Mesodermal cell (in vitro differentiated cells): ENCODE data around the gene RASSF7. TPM values are rescaled to one million over a fixed set of nuclear protein-coding genes. Genes with fewer than 3 reads are reported as not detected.
"Not testable (repeated sequence)": the region's sequence is repeated elsewhere in the genome, so short reads cannot be mapped to it uniquely, and the experiment has no call there.

ENCODE experiments used
- H3K27ac ChIP-seq: 2 replicates; pipeline ENCODE4 v1.7.0; 2013; ENCODE audit warnings: mild to moderate bottlenecking, low read depth, low read length, moderate library complexity; ENCODE audit not compliant: severe bottlenecking
- H3K36me3 ChIP-seq: 2 replicates; pipeline ENCODE4 v1.7.1; 2013; ENCODE audit warnings: mild to moderate bottlenecking, low read length, moderate library complexity; ENCODE audit not compliant: control insufficient read depth, insufficient read depth
- H3K4me1 ChIP-seq: one replicate; pipeline ENCODE4 v1.7.1; 2013; ENCODE audit warnings: mild to moderate bottlenecking, low read length; ENCODE audit not compliant: insufficient read depth, control insufficient read depth, poor library complexity, severe bottlenecking
- H3K4me3 ChIP-seq: 2 replicates; pipeline ENCODE4 v1.7.0; 2013; ENCODE audit warnings: low read length, control low read depth, mild to moderate bottlenecking; ENCODE audit not compliant: insufficient read depth, poor library complexity, severe bottlenecking; ENCODE audit errors: extremely low read depth
- H3K9me3 ChIP-seq: 2 replicates; pipeline ENCODE4 v1.7.1; 2013; ENCODE audit warnings: mild to moderate bottlenecking, low read length, moderate library complexity; ENCODE audit not compliant: control insufficient read depth
- WGBS, 2 experiments: methylation state at CpG; one replicate each; pipeline ENCODE4 v1.1.5; 2013; ENCODE audit warnings: missing lambda C conversion rate in 2 of 2; ENCODE audit not compliant: insufficient coverage in 2 of 2; 5-methylcytosine and 5-hydroxymethylcytosine counted together
- polyA plus RNA-seq, 2 experiments: library from polyadenylated mRNA; stranded (reverse); fragments of 50-300 nt; gene quantifications; one replicate each; pipeline ENCODE4 v1.2.3, GENCODE V29; 2013

RASSF7 gene, protein sequence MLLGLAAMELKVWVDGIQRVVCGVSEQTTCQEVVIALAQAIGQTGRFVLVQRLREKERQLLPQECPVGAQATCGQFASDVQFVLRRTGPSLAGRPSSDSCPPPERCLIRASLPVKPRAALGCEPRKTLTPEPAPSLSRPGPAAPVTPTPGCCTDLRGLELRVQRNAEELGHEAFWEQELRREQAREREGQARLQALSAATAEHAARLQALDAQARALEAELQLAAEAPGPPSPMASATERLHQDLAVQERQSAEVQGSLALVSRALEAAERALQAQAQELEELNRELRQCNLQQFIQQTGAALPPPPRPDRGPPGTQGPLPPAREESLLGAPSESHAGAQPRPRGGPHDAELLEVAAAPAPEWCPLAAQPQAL
- polyA plus RNA-seq (2013, experiment 1 of 2), result 5.1 TPM
- polyA plus RNA-seq (2013, experiment 2 of 2), result 3.9 TPM

GRCh38 chr11:560305-561147, at the start of gene RASSF7, which contains the start of gene LMNTD2:
Gene RASSF7 (plus strand): TSS chr11:560970. CDS start chr11:561769, 799 bp downstream.
Gene LMNTD2 (minus strand): TSS chr11:560738. CDS start chr11:560716, 22 bp downstream.
- H3K27ac ChIP-seq, result no peak within 1 kb of the TSS
- WGBS, 2 experiments, result 3 to 4% methylated on average over 64 to 67 of the region's 95 CpGs

GRCh38 chr11:512761-513595, 47.8 kb upstream of the RASSF7 start:
- Histone ChIP-seq H3K4me3 (no peak overlapping the region), H3K9me3 (peaks cover 8% of the 10 kb centered on the region), H3K36me3 (peaks cover 54% of the 10 kb centered on the region), H3K27ac (no peak overlapping the region), H3K4me1 (no peaks in the 10 kb centered on the region)
- WGBS, 2 experiments, result 94% methylated on average over 28 of the region's 29 CpGs

More at GRCh38 chr11:560305-561147, at the start of gene RASSF7, which contains the start of gene LMNTD2:
- Histone ChIP-seq H3K9me3 (no peaks in the 10 kb centered on the region), H3K4me1 (no peaks in the 10 kb centered on the region), H3K4me3 (peak within 1 kb of the TSS; percentile 63), H3K36me3 (no peaks in the 10 kb centered on the region)

DNA sequence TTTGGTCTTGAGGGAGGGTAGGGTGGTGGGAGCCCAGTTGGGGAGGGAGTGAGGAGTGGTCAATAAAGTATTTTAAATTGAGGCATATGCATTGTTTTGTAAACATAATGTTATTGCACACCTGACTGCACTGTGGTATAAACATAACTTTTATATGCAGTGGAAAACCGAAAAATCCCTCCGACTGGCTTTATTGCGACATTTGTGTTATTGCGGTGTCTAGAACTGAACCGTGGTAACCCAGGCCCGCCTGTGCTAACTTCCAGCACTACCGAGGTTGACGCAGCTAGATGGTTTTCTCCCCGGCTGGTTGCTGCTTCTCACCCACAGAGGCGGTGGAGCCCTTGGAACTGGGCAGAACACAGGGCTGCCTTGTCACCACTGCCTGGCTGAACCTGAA, 46.2 kb upstream of the RASSF7 start:
- Histone ChIP-seq H3K9me3 (peaks cover 12% of the 10 kb centered on the region), H3K4me1 (no peaks in the 10 kb centered on the region)
- 96 to 98% methylated on average over 10 of the region's 10 CpGs for whole genome bisulfite sequencing, 2 experiments

GRCh38 chr11:515131-515530, 45.6 kb upstream of the RASSF7 start:
- no peak overlapping the region for H3K27ac ChIP-seq
- H3K4me1 ChIP-seq, result no peaks in the 10 kb centered on the region
- peaks cover 41% of the 10 kb centered on the region for H3K36me3 ChIP-seq
- H3K4me3 ChIP-seq, result no peak overlapping the region
- WGBS, 2 experiments, result 86 to 87% methylated on average over 5 of the region's 6 CpGs
- peaks cover 12% of the 10 kb centered on the region for H3K9me3 ChIP-seq

More for the DNA sequence above, 46.2 kb upstream of the RASSF7 start:
- no peak overlapping the region for H3K27ac ChIP-seq
- H3K36me3 ChIP-seq, result peaks cover 47% of the 10 kb centered on the region
- H3K4me3 ChIP-seq, result no peak overlapping the region

DNA sequence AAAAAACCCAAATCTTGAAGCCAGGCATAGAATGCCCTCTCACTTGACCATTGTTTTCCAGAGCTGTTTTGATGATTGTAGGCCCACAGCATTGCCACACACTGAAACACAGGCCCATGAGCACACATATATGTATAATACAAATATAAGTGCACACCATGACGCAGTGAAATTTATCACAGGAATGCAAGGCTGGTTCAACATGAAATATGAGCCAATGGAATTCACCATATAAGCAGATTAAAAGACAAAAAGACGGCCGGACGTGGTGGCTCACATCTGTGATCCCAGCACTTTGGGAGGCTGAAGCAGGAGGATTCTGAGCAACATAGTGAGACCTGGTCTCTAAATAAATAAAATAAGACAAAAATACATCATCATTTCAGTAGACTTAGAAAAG, 44.4 kb upstream of the RASSF7 start:
- 83% methylated on average over 4 of the region's 4 CpGs; no CpG with 5 or more reads in 1 of the 2 experiments for WGBS, 2 experiments

DNA sequence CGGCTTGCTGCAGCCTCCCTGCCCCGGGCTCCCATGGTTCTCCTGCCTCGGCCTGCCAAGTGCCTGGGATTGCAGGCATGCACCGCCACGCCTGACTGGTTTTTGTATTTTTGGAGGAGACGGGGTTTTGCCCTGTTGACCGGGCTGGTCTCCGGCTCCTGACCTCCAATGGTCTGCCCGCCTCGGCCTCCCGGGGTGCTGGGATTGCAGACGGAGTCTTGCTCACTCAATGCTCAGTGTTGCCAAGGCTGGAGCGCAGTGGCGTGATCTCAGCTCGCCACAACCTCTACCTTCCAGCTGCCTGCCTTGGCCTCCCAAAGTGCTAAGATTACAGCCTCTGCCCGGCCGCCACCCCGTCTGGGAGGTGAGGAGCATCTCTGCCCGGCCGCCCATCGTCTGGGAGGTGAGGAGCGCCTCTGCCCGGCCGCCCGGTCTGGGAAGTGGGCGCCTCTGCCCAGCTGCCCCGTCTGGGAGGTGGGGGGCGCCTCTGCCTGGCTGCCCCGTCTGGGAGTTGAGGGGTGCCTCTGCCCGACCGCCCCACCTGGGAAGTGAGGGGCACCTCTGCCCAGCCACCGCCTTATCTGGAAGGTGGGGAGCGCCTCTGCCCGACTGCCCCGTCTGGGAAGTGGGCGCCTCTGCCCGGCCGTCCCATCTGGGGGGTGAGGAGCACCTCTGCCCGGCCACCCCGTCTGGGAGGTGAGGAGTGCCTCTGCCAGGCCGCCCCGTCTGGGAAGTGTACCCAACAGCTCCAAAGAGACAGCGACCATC, 43.7 kb upstream of the RASSF7 start:
- Histone ChIP-seq H3K9me3 (peaks cover 12% of the 10 kb centered on the region), H3K36me3 (peaks cover 30% of the 10 kb centered on the region)
- H3K4me3 ChIP-seq, H3K4me1 ChIP-seq, H3K27ac ChIP-seq: not testable (repeated sequence)
- 96 to 98% methylated on average over 35 to 39 of the region's 43 CpGs for WGBS, 2 experiments

More for the DNA sequence above, 44.4 kb upstream of the RASSF7 start:
- no peak overlapping the region for H3K4me3 ChIP-seq
- no peak overlapping the region for H3K27ac ChIP-seq
- H3K4me1 ChIP-seq, result no peaks in the 10 kb centered on the region
- H3K36me3 ChIP-seq, result peaks cover 33% of the 10 kb centered on the region
- peaks cover 12% of the 10 kb centered on the region for H3K9me3 ChIP-seq

DNA sequence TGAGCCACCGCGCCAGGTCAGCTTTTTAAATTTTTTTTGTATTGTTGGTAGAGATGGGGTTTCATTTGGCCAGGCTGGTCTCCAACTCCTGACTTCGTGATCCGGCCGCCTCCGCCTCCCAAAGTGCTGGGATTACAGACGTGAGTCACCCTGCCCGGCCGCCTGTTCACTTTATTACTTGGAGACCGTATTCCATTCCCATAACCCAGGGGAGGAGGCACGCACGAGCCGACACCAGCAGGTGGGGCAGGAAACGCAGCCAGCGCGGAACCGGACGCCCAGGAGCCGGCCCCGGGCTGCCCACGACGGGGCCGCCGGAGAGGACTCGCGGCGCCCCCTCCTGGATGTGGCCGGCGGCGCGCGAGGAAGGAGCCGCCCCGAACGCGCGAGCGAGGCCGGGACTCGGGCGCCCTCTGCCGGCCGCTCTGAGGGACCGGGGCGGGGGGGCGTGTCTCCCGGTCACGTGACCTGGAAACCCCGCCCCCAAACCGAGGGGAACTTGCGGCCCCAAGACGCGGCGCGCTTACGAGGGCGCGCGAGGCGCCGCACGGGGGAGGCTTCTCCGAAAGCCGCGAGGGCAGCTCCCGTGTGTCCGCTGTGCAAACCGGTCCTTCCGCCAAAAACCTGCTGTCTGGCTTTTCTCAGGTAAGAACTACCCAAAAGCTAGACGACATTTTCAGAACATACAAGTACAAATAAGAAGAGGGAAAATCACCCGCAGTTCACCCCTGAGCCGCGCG, 42.1 kb upstream of the RASSF7 start:
- H3K4me3 ChIP-seq, result no peak overlapping the region
- peaks cover 18% of the 10 kb centered on the region for H3K36me3 ChIP-seq
- H3K27ac ChIP-seq, result no peak overlapping the region
- no peaks in the 10 kb centered on the region for H3K4me1 ChIP-seq
- WGBS, 2 experiments, result 41 to 42% methylated on average over 69 of the region's 74 CpGs
- H3K9me3 ChIP-seq, result peaks cover 12% of the 10 kb centered on the region

DNA sequence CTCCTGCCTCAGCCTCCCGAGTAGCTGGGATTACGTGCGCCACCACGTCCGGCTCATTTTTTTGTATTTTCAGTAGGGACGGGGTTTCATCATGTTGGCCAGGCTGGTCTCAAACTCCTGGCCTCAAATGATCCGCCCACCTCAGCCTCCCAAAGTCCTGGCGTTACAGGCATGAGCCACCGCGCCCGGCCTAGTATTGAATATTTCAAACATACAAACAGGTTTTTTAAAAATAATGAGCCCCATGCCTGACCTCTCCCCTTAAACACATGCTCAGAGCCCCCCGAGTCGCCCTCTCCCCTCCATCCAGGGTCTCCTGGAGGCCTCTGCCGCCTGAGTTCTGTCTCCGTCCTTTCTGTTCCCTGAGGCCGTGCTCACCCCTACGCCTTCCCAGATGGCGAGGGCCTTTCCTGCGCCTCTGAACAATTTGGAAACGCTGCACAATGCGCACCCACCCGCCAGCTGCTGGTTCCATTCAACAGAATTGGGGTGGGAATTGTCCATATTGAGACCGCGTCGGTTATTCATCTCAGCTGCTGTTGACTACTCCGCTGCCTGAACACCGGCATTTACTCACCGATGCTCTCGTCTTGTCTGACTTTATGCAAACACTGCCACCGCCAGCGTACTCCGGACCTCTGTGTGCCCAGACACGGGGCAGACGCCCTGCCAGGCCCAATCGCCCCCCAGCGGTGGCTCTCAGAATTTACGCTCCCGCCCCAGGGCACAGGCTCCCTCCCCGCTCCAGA, 40.2 kb upstream of the RASSF7 start:
- H3K36me3 ChIP-seq, result no peaks in the 10 kb centered on the region
- no peak overlapping the region for H3K4me3 ChIP-seq
- 94% methylated on average over 34 to 37 of the region's 39 CpGs for WGBS, 2 experiments
- no peak overlapping the region for H3K27ac ChIP-seq
- H3K9me3 ChIP-seq, result peaks cover 12% of the 10 kb centered on the region
- no peaks in the 10 kb centered on the region for H3K4me1 ChIP-seq

GRCh38 chr11:521177-521688, 39.5 kb upstream of the RASSF7 start:
- Histone ChIP-seq H3K4me1 (no peaks in the 10 kb centered on the region), H3K9me3 (peaks cover 12% of the 10 kb centered on the region), H3K27ac (no peak overlapping the region), H3K36me3 (no peaks in the 10 kb centered on the region), H3K4me3 (no peak overlapping the region)
- 94 to 95% methylated on average over 5 to 8 of the region's 10 CpGs for WGBS, 2 experiments
